Raji (cell line): Measurements from ENCODE around the gene PSMD2.

ENCODE experiments used
- POLR2A ChIP-seq: IDR thresholded peaks from 2 replicates; pipeline ENCODE4 v1.6.1; 2011; ENCODE audit warnings: low read depth, low read length, control low read depth; ENCODE audit not compliant: insufficient read depth

PSMD2 gene

GRCh38 chr3:184352149-184352785, 53.2 kb downstream of the PSMD2 start:
- TF ChIP-seq POLR2A: no peak

- no peak for TF ChIP-seq POLR2A
Observed at GRCh38 chr3:184352897-184353545, 54.0 kb downstream of the PSMD2 start.

GRCh38 chr3:184353546-184353941, 54.5 kb downstream of the PSMD2 start:
- no peak for TF ChIP-seq POLR2A

- no peak for TF ChIP-seq POLR2A
Observed at GRCh38 chr3:184354121-184354728, 55.2 kb downstream of the PSMD2 start.

GRCh38 chr3:184354754-184355153, 55.7 kb downstream of the PSMD2 start:
- no peak for TF ChIP-seq POLR2A

GRCh38 chr3:184355261-184356040, 56.4 kb downstream of the PSMD2 start:
- TF ChIP-seq POLR2A: no peak

- no peak for TF ChIP-seq POLR2A
Observed at GRCh38 chr3:184357248-184358123, 58.4 kb downstream of the PSMD2 start.

- TF ChIP-seq POLR2A: no peak
Observed at GRCh38 chr3:184358124-184358767, 59.2 kb downstream of the PSMD2 start.
